ENCODE measurements around the gene RASD2.

The RASD2 gene

DNA sequence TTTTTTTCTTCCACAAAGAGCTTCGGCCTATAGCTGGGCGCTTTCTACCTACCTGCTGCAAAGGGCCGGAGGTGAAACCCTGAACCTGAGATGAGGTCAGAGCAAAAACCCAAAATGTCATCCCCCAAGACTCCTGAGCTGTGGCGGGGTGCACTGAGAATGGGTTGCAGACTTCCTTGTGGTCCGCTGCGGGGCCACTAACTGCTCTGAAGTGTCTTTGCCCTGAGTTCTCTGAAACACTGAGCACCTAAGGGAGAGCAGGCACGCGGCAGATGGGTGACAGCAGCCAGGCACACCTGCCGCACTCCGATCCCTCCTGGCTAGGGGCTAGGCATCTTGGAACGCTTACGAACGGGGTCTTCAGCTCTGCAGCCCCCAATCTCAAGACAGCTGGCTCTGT lies 29.3 kb downstream of the RASD2 start:
- Histone ChIP-seq H3K4me2 (ENCODE audit: low read depth, low read length, poor library complexity, severe bottlenecking) (no peak overlapping the region), H4K20me1 (ENCODE audit: insufficient read depth, low read length, poor library complexity, severe bottlenecking) (no peaks in the 10 kb centered on the region), H3F3A (ENCODE audit: low read depth) (no peaks in the 10 kb centered on the region), H3K4me3 (ENCODE audit: low read length, poor library complexity, severe bottlenecking) (no peak overlapping the region), H3K27me3 (ENCODE audit: insufficient read depth, low read length, poor library complexity, severe bottlenecking) (no peaks in the 10 kb centered on the region), H2AFZ (ENCODE audit: low read length) (no peak overlapping the region), H3K4me1 (ENCODE audit: insufficient read depth, low read length, poor library complexity, severe bottlenecking) (no peaks in the 10 kb centered on the region), H3K9ac (ENCODE audit: low read depth, low read length, poor library complexity, severe bottlenecking) (no peak overlapping the region), H3K9me3 (ENCODE audit: insufficient read depth, low read depth, low read length) (no peaks in the 10 kb centered on the region), H3K36me3 (ENCODE audit: insufficient read depth, low read length) (no peaks in the 10 kb centered on the region), H3K9me2 (replicated peaks; ENCODE audit: low read depth, low read length) (no peaks in the 10 kb centered on the region), H3K79me2 (ENCODE audit: insufficient read depth, low read length) (no peaks in the 10 kb centered on the region)
- TF ChIP-seq, protein P1, sequence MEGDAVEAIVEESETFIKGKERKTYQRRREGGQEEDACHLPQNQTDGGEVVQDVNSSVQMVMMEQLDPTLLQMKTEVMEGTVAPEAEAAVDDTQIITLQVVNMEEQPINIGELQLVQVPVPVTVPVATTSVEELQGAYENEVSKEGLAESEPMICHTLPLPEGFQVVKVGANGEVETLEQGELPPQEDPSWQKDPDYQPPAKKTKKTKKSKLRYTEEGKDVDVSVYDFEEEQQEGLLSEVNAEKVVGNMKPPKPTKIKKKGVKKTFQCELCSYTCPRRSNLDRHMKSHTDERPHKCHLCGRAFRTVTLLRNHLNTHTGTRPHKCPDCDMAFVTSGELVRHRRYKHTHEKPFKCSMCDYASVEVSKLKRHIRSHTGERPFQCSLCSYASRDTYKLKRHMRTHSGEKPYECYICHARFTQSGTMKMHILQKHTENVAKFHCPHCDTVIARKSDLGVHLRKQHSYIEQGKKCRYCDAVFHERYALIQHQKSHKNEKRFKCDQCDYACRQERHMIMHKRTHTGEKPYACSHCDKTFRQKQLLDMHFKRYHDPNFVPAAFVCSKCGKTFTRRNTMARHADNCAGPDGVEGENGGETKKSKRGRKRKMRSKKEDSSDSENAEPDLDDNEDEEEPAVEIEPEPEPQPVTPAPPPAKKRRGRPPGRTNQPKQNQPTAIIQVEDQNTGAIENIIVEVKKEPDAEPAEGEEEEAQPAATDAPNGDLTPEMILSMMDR (conservative IDR thresholded peaks at IDR 0.05; ENCODE audit: low read length), result no peak
- TF ChIP-seq EZH2phosphoT487 (IDR thresholded peaks at IDR 0.05; ENCODE audit: borderline replicate concordance), result no peak

DNA sequence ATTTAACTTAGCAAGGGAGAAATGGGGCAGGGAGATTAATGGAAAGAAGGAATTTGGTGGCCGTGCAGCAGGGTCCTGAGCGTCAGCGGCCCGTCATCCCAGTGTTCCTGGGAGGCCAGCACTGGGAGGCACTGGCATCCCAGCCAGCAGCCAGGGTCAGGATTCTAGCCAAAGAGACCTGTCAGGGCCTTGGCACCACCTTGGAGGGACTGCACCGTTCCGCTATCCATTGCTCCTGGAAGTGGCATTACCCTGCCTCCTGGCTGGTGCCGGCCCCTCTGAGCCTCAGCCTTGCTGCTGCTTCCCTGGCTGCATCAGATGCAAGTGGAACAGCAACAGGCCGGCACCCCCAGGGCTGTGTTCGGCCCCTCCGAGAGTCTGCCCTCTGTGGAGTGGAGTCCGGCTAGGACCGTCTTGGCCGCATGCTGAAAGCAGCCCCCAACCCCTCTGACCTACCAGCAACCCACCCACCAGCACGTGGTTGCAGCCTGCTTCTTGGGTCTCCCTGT lies 30.1 kb downstream of the RASD2 start:
- Histone ChIP-seq H3K36me3 (ENCODE audit: insufficient read depth, low read length) (no peaks in the 10 kb centered on the region), H3K4me3 (ENCODE audit: low read length, poor library complexity, severe bottlenecking) (no peak overlapping the region), H3K9me3 (ENCODE audit: insufficient read depth, low read depth, low read length) (no peaks in the 10 kb centered on the region), H3K4me1 (ENCODE audit: insufficient read depth, low read length, poor library complexity, severe bottlenecking) (no peaks in the 10 kb centered on the region), H3K4me2 (ENCODE audit: low read depth, low read length, poor library complexity, severe bottlenecking) (no peak overlapping the region), H4K20me1 (ENCODE audit: insufficient read depth, low read length, poor library complexity, severe bottlenecking) (no peaks in the 10 kb centered on the region), H2AFZ (ENCODE audit: low read length) (no peak overlapping the region), H3K9ac (ENCODE audit: low read depth, low read length, poor library complexity, severe bottlenecking) (no peak overlapping the region), H3K79me2 (ENCODE audit: insufficient read depth, low read length) (no peaks in the 10 kb centered on the region), H3K27me3 (ENCODE audit: insufficient read depth, low read length, poor library complexity, severe bottlenecking) (no peaks in the 10 kb centered on the region), H3F3A (ENCODE audit: low read depth) (no peaks in the 10 kb centered on the region), H3K9me2 (replicated peaks; ENCODE audit: low read depth, low read length) (no peaks in the 10 kb centered on the region)
- no peak for TF ChIP-seq EZH2phosphoT487 (IDR thresholded peaks at IDR 0.05; ENCODE audit: borderline replicate concordance)
- TF ChIP-seq, protein P1 (conservative IDR thresholded peaks at IDR 0.05; ENCODE audit: low read length), result no peak

DNA sequence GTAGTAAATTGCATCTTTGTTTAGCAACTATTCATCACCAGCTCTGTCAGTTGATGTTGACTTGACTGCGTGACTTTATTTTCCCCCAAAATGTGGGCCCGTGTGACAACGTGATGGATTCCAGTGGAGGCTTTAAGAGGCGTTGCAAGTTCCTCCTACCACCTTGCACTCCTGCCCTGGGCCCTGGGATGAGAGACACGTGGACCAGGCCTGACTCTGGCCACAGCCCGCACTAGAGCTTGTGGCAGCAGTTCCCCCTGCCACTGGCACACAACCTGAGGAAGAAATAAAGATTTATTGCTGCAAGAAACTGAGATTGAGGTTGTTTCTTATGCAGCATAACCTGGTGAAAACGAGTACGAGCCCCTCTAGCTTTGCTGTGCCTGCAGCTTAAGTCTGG lies 31.9 kb downstream of the RASD2 start:
- Histone ChIP-seq H3K9me3 (ENCODE audit: insufficient read depth, low read depth, low read length) (no peaks in the 10 kb centered on the region), H4K20me1 (ENCODE audit: insufficient read depth, low read length, poor library complexity, severe bottlenecking) (no peaks in the 10 kb centered on the region), H3K27me3 (ENCODE audit: insufficient read depth, low read length, poor library complexity, severe bottlenecking) (no peaks in the 10 kb centered on the region), H3K36me3 (ENCODE audit: insufficient read depth, low read length) (no peaks in the 10 kb centered on the region), H3K9ac (ENCODE audit: low read depth, low read length, poor library complexity, severe bottlenecking) (no peak overlapping the region), H2AFZ (ENCODE audit: low read length) (no peak overlapping the region), H3K4me2 (ENCODE audit: low read depth, low read length, poor library complexity, severe bottlenecking) (no peak overlapping the region), H3K9me2 (replicated peaks; ENCODE audit: low read depth, low read length) (no peaks in the 10 kb centered on the region), H3K79me2 (ENCODE audit: insufficient read depth, low read length) (no peaks in the 10 kb centered on the region), H3F3A (ENCODE audit: low read depth) (no peaks in the 10 kb centered on the region), H3K4me3 (ENCODE audit: low read length, poor library complexity, severe bottlenecking) (no peak overlapping the region), H3K4me1 (ENCODE audit: insufficient read depth, low read length, poor library complexity, severe bottlenecking) (no peaks in the 10 kb centered on the region)
- TF ChIP-seq EZH2phosphoT487 (IDR thresholded peaks at IDR 0.05; ENCODE audit: borderline replicate concordance), result no peak
- TF ChIP-seq, protein P1 (conservative IDR thresholded peaks at IDR 0.05; ENCODE audit: low read length), result no peak

Measured in Loucy (cell line).